Esophagus squamous epithelium (tissue), 4 donors: ENCODE data around the gene SOAT2.

Experiments
- POLR2A ChIP-seq, 4 donors: fragments of 450-650 bp; IDR thresholded peaks; one replicate each; pipeline ENCODE4 v1.6.1; 2017; ENCODE audit warnings: antibody characterized with exemption in 4 of 4, mild to moderate bottlenecking in 4 of 4, moderate library complexity in 3 of 4
- TF ChIP-seq, protein P1 (sequence below), 6 experiments: fragments of 450-650 bp in 4 of 6; fragments of 200-600 bp in 2 of 6; sonication (generic) in 2 of 6; IDR thresholded peaks; one replicate each; pipeline ENCODE4 v1.5.1; 2016 to 2019; ENCODE audit warnings: antibody characterized with exemption in 6 of 6, mild to moderate bottlenecking in 4 of 6, moderate library complexity in 4 of 6

DNA sequence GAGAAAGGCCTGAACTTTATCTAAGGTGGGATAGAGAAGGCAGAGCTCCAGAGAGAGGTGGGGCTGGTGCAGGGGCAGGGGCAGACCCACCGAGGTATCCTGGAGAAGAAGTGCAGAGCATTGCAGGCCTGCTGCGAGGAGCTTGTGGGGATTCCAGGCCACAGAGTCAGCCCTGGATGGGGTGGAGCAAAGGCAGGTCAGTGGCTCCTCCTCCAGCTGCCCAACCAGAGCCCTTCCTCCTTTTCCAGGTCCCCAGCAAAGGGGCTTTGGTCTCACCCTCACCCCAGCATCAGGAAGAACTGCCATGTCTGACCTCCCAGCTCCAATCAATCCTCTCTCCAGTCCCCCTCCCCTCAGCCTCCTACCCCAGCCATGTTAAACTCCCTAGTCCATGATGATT is 57.4 kb downstream of the SOAT2 start:
- TF ChIP-seq, protein P1, sequence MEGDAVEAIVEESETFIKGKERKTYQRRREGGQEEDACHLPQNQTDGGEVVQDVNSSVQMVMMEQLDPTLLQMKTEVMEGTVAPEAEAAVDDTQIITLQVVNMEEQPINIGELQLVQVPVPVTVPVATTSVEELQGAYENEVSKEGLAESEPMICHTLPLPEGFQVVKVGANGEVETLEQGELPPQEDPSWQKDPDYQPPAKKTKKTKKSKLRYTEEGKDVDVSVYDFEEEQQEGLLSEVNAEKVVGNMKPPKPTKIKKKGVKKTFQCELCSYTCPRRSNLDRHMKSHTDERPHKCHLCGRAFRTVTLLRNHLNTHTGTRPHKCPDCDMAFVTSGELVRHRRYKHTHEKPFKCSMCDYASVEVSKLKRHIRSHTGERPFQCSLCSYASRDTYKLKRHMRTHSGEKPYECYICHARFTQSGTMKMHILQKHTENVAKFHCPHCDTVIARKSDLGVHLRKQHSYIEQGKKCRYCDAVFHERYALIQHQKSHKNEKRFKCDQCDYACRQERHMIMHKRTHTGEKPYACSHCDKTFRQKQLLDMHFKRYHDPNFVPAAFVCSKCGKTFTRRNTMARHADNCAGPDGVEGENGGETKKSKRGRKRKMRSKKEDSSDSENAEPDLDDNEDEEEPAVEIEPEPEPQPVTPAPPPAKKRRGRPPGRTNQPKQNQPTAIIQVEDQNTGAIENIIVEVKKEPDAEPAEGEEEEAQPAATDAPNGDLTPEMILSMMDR (IDR thresholded peaks at IDR 0.05) = no peak
- no peak for TF ChIP-seq POLR2A (IDR thresholded peaks at IDR 0.05)
